RWPE2 (cell line): ENCODE results near the gene EMC9.

Source experiments
- ATAC-seq: fragments of 200-7000 bp; cut with Tn5 transposase; 3 replicates; pipeline ENCODE4 v1.9.1; 2021; ENCODE audit warnings: low read depth
- DNase-seq: peaks from one replicate; pipeline ENCODE4 v3.0.0-alpha.2; 2020; ENCODE audit warnings: low spot score
- H3K27ac ChIP-seq: fragments of 450-650 bp; 2 replicates; pipeline ENCODE4 v1.5.1; 2017; ENCODE audit warnings: mild to moderate bottlenecking; ENCODE audit not compliant: poor library complexity, severe bottlenecking
- H3K27me3 ChIP-seq: fragments of 250-450 bp; sonication (Bioruptor Pico); 2 replicates; pipeline ENCODE4 v1.5.1; 2021; ENCODE audit warnings: mild to moderate bottlenecking, moderate library complexity; ENCODE audit not compliant: insufficient read depth, poor library complexity, severe bottlenecking
- H3K36me3 ChIP-seq: fragments of 250-450 bp; sonication (Bioruptor Pico); 2 replicates; pipeline ENCODE4 v1.5.1; 2020; ENCODE audit warnings: low read depth, mild to moderate bottlenecking, moderate library complexity
- H3K4me1 ChIP-seq: fragments of 250-450 bp; sonication (Bioruptor Pico); 2 replicates; pipeline ENCODE4 v1.5.1; 2021; ENCODE audit warnings: mild to moderate bottlenecking, moderate library complexity; ENCODE audit not compliant: insufficient read depth, poor library complexity, severe bottlenecking
- H3K4me3 ChIP-seq: fragments of 250-450 bp; sonication (Bioruptor Pico); 2 replicates; pipeline ENCODE4 v1.5.1; 2021; ENCODE audit warnings: mild to moderate bottlenecking, moderate library complexity; ENCODE audit not compliant: severe bottlenecking
- H3K9me3 ChIP-seq: fragments of 250-450 bp; sonication (Bioruptor Pico); 2 replicates; pipeline ENCODE4 v1.5.1; 2021; ENCODE audit warnings: mild to moderate bottlenecking, moderate library complexity; ENCODE audit not compliant: severe bottlenecking
- TF ChIP-seq, protein P1 (sequence below): fragments of 450-650 bp; IDR thresholded peaks from one replicate; pipeline ENCODE4 v1.5.1; 2017; ENCODE audit warnings: mild to moderate bottlenecking, moderate library complexity; ENCODE audit not compliant: poor library complexity, severe bottlenecking

The EMC9 gene

DNA sequence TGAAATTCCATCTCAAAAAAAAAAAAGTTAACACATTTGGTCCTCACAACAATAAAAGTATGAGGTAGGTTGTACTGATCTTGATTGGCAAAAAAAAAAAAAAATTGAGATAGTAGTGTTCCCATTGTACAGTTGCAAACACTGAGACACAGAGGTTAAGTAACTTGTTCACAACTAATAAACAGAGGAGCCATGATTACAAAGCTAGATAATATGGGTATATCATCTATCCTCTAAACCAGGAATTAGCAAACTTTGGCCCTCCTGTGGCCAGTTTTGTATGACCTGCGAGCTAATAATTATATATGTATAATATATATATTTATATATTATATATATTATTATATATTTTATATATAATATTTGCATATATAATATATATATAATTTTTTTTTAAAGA, 7.7 kb downstream of the EMC9 start:
- no peaks in the 10 kb centered on the region for H3K27me3 ChIP-seq
- no peak overlapping the region for H3K27ac ChIP-seq
- no peak for ATAC-seq
- DNase-seq, result no peak
- TF ChIP-seq, protein P1, sequence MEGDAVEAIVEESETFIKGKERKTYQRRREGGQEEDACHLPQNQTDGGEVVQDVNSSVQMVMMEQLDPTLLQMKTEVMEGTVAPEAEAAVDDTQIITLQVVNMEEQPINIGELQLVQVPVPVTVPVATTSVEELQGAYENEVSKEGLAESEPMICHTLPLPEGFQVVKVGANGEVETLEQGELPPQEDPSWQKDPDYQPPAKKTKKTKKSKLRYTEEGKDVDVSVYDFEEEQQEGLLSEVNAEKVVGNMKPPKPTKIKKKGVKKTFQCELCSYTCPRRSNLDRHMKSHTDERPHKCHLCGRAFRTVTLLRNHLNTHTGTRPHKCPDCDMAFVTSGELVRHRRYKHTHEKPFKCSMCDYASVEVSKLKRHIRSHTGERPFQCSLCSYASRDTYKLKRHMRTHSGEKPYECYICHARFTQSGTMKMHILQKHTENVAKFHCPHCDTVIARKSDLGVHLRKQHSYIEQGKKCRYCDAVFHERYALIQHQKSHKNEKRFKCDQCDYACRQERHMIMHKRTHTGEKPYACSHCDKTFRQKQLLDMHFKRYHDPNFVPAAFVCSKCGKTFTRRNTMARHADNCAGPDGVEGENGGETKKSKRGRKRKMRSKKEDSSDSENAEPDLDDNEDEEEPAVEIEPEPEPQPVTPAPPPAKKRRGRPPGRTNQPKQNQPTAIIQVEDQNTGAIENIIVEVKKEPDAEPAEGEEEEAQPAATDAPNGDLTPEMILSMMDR, result no peak
- peaks cover 18% of the 10 kb centered on the region for H3K36me3 ChIP-seq
- H3K4me1 ChIP-seq, result peaks cover 5% of the 10 kb centered on the region
- H3K9me3 ChIP-seq, result no peaks in the 10 kb centered on the region
- no peak overlapping the region for H3K4me3 ChIP-seq

DNA sequence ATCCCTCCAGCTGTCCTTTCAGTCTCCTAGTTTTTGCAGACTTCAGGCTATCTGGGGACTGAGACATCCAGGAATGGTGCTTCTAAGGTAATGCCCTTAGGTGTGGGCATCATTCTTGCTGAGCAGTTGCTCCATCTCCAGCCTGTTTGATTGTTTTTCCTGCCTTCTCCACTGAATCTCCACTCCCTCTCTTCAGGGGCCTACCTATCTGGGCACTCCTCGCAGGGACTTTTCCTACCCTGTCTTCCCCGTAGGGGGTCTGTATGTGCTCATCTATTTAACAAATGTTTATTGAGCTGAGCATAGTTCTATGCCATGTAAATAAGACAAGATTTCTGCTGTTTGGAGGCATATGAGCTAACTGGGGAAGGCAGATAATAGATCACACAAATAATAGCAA, 8.4 kb downstream of the EMC9 start:
- Histone ChIP-seq H3K27me3 (no peaks in the 10 kb centered on the region), H3K36me3 (peaks cover 10% of the 10 kb centered on the region), H3K9me3 (no peaks in the 10 kb centered on the region), H3K27ac (no peak overlapping the region), H3K4me1 (peaks cover 5% of the 10 kb centered on the region), H3K4me3 (no peak overlapping the region)
- no peak for ATAC-seq
- TF ChIP-seq, protein P1, result no peak
- DNase-seq, result no peak

DNA sequence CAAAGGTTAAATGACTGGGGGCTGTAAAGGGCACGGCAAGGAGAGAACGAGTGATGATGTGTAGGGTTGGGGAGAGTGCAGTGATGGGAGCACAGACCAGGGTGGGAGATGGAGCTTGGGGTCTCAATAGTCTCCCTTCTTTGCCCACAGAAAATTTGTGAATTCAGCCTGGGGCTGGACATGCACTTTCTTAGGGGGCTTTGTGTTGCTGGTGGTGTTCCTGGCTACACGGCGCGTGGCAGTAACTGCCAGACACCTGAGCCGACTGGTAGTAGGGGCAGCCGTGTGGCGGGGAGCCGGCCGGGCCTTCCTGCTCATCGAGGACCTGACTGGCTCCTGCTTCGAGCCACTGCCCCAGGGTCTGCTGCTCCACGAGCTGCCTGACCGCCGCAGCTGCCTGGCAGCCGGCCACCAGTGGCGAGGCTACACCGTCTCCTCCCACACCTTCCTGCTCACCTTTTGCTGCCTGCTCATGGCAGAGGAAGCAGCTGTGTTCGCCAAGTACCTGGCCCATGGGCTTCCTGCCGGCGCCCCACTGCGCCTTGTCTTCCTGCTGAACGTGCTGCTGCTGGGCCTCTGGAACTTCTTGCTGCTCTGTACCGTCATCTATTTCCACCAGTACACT, 9.2 kb downstream of the EMC9 start:
- H3K9me3 ChIP-seq, result no peaks in the 10 kb centered on the region
- no peaks in the 10 kb centered on the region for H3K27me3 ChIP-seq
- TF ChIP-seq, protein P1, result no peak
- no peak overlapping the region for H3K4me3 ChIP-seq
- peaks cover 5% of the 10 kb centered on the region for H3K4me1 ChIP-seq
- H3K36me3 ChIP-seq, result peaks cover 2% of the 10 kb centered on the region; the same call in 1 of the 2 replicates
- ATAC-seq (peak; percentile 4; the same call in 1 of the 3 replicates), DNase-seq (no peak)
- no peak overlapping the region for H3K27ac ChIP-seq

DNA sequence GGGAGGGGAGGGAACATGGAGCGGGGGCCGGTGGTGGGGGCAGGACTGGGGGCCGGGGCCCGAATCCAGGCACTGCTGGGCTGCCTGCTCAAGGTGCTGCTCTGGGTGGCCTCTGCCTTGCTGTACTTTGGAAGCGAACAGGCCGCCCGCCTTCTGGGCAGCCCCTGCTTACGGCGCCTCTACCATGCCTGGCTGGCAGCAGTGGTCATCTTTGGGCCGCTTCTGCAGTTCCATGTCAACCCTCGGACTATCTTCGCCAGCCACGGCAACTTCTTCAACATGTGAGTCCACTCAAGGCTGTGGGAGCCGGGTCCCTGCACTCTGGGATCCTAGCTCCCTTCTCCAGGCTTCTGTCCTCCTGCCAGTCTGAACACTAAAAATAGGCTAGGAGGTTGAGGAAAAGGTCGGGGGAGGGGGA, 9.8 kb downstream of the EMC9 start:
- no peak for ATAC-seq
- no peak overlapping the region for H3K27ac ChIP-seq
- TF ChIP-seq, protein P1, result no peak

DNA sequence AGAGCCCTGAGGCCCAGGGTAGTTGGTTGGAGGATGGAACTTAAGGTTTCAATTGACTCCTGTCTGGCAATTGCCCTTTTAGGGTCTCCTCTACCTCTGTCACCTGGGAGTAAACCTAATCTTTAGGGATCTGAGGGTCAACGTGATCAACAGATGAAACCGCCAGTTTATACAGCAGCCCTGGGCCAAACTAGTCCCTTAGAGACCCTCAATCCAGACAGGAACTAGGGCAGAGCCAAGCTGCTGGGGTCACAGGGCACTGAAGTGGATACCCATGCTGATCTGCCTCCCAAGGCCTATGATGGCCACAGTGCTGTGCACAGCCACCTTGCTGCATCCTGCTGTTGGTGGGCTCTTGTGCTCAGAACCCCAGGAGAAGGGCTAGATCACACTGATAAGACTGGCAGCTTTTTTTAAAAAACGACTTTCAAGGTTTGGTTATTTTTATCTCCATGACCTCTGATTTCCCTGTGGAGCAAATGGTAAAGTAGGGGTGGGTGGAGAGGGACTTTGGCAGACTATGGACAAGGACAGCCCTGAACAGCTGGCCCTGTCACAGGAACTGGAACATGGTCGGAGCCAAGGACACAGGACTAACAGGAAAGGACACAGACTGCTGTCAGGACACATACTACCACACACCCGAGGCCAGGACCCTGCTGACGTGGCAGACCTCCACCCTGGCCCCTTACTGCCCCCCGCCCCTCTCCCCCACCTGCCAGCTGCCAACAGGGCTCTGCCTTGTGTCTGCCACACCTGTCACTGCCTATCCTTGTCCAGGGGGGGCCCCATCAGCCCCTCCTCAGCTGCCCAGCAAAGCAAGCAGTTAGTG, 10.5 kb downstream of the EMC9 start:
- Histone ChIP-seq H3K36me3 (no peaks in the 10 kb centered on the region), H3K27ac (no peak overlapping the region), H3K27me3 (no peaks in the 10 kb centered on the region), H3K4me1 (peaks cover 5% of the 10 kb centered on the region), H3K4me3 (no peak overlapping the region), H3K9me3 (no peaks in the 10 kb centered on the region)
- ATAC-seq (no peak), DNase-seq (no peak)
- TF ChIP-seq, protein P1, result no peak

More for the DNA sequence above, 9.8 kb downstream of the EMC9 start:
- no peaks in the 10 kb centered on the region for H3K9me3 ChIP-seq
- H3K36me3 ChIP-seq, result no peaks in the 10 kb centered on the region
- peaks cover 5% of the 10 kb centered on the region for H3K4me1 ChIP-seq
- no peaks in the 10 kb centered on the region for H3K27me3 ChIP-seq
- no peak for DNase-seq
- no peak overlapping the region for H3K4me3 ChIP-seq
